HepG2 (cell line): ENCODE results near the gene TMEM186. TPM values are rescaled to one million over a fixed set of nuclear protein-coding genes. Genes with fewer than 3 reads are reported as not detected.
A peak's percentile ranks its signal among the peaks of the same experiment; 100 is the strongest.

Experiments used
- ADNP ChIP-seq: sonication (generic); formaldehyde crosslinking; IDR thresholded peaks from 2 replicates; pipeline ENCODE4 v1.4.0; 2020; ENCODE audit warnings: missing genetic modification reagents
- DMAP1 ChIP-seq: IDR thresholded peaks from 2 replicates; pipeline ENCODE4 v1.6.1; 2016
- ETS1 ChIP-seq: sonication (generic); formaldehyde crosslinking; IDR thresholded peaks from 2 replicates; pipeline ENCODE4 v1.4.0; 2020; ENCODE audit warnings: missing genetic modification reagents
- ETV6 ChIP-seq: sonication (generic); formaldehyde crosslinking; conservative IDR thresholded peaks from 2 replicates; pipeline ENCODE4 v1.4.0; 2020; ENCODE audit warnings: missing genetic modification reagents
- FOSL1 ChIP-seq: sonication (generic); formaldehyde crosslinking; IDR thresholded peaks from 2 replicates; pipeline ENCODE4 v1.9.0; 2021; ENCODE audit warnings: missing genetic modification reagents, borderline replicate concordance
- FOXK1 ChIP-seq: sonication (generic); formaldehyde crosslinking; IDR thresholded peaks from 2 replicates; pipeline ENCODE4 v1.4.0; 2020; ENCODE audit warnings: low read depth, missing genetic modification reagents, borderline replicate concordance
- HOXA3 ChIP-seq: sonication (generic); formaldehyde crosslinking; IDR thresholded peaks from 2 replicates; pipeline ENCODE4 v1.5.0; 2020; ENCODE audit warnings: missing genetic modification reagents
- IRF2 ChIP-seq: IDR thresholded peaks from 2 replicates; pipeline ENCODE4 v1.6.1; 2018; ENCODE audit warnings: missing genetic modification reagents, missing compliant biosample characterization
- NFATC3 ChIP-seq: sonication (generic); formaldehyde crosslinking; IDR thresholded peaks from 2 replicates; pipeline ENCODE4 v1.5.1; 2020; ENCODE audit warnings: mild to moderate bottlenecking, missing genetic modification reagents
- NFKBIZ ChIP-seq: IDR thresholded peaks from 2 replicates; pipeline ENCODE4 v1.6.1; 2018; ENCODE audit warnings: missing genetic modification reagents, missing compliant biosample characterization
- NKX3-1 ChIP-seq: sonication (generic); formaldehyde crosslinking; IDR thresholded peaks from 2 replicates; pipeline ENCODE4 v1.5.0; 2020; ENCODE audit warnings: missing genetic modification reagents
- NR2C2 ChIP-seq: sonication (generic); formaldehyde crosslinking; IDR thresholded peaks from 2 replicates; pipeline ENCODE4 v1.4.0; 2020; ENCODE audit warnings: missing genetic modification reagents, mild to moderate bottlenecking, moderate library complexity, borderline replicate concordance
- POLR2AphosphoS2 ChIP-seq: IDR thresholded peaks from 2 replicates; pipeline ENCODE4 v1.6.1; 2011; ENCODE audit warnings: low read depth, low read length, improper control_type of control experiment
- SOX13 ChIP-seq, 3 experiments: fragments of 450-650 bp in 1 of 3; sonication (generic) in 1 of 3; formaldehyde crosslinking in 1 of 3; IDR thresholded peaks in 2 of 3; conservative IDR thresholded peaks in 1 of 3; 2 replicates each; pipeline versions ENCODE4 v1.5.0 to v1.6.1; 2016 to 2020; ENCODE audit warnings: antibody characterized with exemption in 1 of 3, mild to moderate bottlenecking in 1 of 3, missing compliant biosample characterization in 1 of 3, missing genetic modification reagents in 1 of 3, moderate library complexity in 1 of 3
- SPEN ChIP-seq: sonication (generic); formaldehyde crosslinking; IDR thresholded peaks from 2 replicates; pipeline ENCODE4 v1.5.1; 2020; ENCODE audit warnings: low read depth, mild to moderate bottlenecking, missing genetic modification reagents
- SUZ12 ChIP-seq: fragments of 150-350 bp; IDR thresholded peaks from 2 replicates; pipeline ENCODE4 v1.6.1; 2014; ENCODE audit warnings: low read depth, low read length
- UBTF ChIP-seq: sonication (generic); formaldehyde crosslinking; IDR thresholded peaks from 2 replicates; pipeline ENCODE4 v1.4.0; 2020; ENCODE audit warnings: mild to moderate bottlenecking, missing genetic modification reagents
- ZBTB21 ChIP-seq: sonication (generic); formaldehyde crosslinking; IDR thresholded peaks from 2 replicates; pipeline ENCODE4 v1.4.0; 2020; ENCODE audit warnings: missing genetic modification reagents
- ZBTB43 ChIP-seq: sonication (generic); formaldehyde crosslinking; conservative IDR thresholded peaks from 2 replicates; pipeline ENCODE4 v1.4.0; 2020; ENCODE audit warnings: missing genetic modification reagents
- ZBTB49 ChIP-seq: sonication (generic); formaldehyde crosslinking; IDR thresholded peaks from 2 replicates; pipeline ENCODE4 v1.4.0; 2020; ENCODE audit warnings: missing genetic modification reagents, borderline replicate concordance
- ZBTB8A ChIP-seq: sonication (generic); formaldehyde crosslinking; IDR thresholded peaks from 2 replicates; pipeline ENCODE4 v1.4.0; 2020; ENCODE audit warnings: mild to moderate bottlenecking, low read depth, missing genetic modification reagents, borderline replicate concordance
- ZNF160 ChIP-seq: sonication (generic); formaldehyde crosslinking; IDR thresholded peaks from 2 replicates; pipeline ENCODE4 v1.8.0; 2022; ENCODE audit warnings: mild to moderate bottlenecking, inconsistent platforms, missing genetic modification reagents
- ZNF441 ChIP-seq: sonication (generic); formaldehyde crosslinking; IDR thresholded peaks from 2 replicates; pipeline ENCODE4 v1.7.0; 2021; ENCODE audit warnings: missing genetic modification reagents, borderline replicate concordance
- polyA plus RNA-seq, 8 experiments: library from polyadenylated mRNA; depleted of rRNA in 3 of 8; stranded (reverse) in 7 of 8; unstranded in 1 of 8; fragments of >200 nt; fragmentation: Illumina TruSeq in 4 of 8; extraction: Trizol in 4 of 8; gene quantifications; 2 replicates each; pipeline versions ENCODE4 v1.2.1 to v1.2.3, GENCODE V29; 2011 to 2016; ENCODE audit warnings: low read depth in 4 of 8, missing spikeins in 1 of 8, mixed read lengths in 1 of 8; ENCODE audit not compliant: insufficient read depth in 1 of 8
- total RNA-seq, 5 experiments: library from RNA; depleted of rRNA; stranded (reverse); fragments of >200 nt; fragmentation: Illumina TruSeq; extraction: Trizol; gene quantifications; 2 replicates each; pipeline ENCODE4 v1.2.3, GENCODE V29; 2016; ENCODE audit warnings: low read depth in 1 of 5

TMEM186 gene
- total and polyA plus RNA-seq, 2 of the 13 experiments (the other 11 are each of a cell fraction or from before 2014, with no cell fraction given), result 16.2 to 19.3 TPM

- TF ChIP-seq FOXK1 (CRISPR knock-in tag), result peak; percentile 97
- TF ChIP-seq POLR2AphosphoS2, result no peak; the same call in 1 of the 2 replicates
- TF ChIP-seq ZNF441 (CRISPR knock-in tag), result peak; percentile 93
- peak; percentile 71; the same call in 1 of the 2 replicates for TF ChIP-seq ZBTB8A (CRISPR knock-in tag)
- no peak for TF ChIP-seq ADNP (CRISPR knock-in tag)
- TF ChIP-seq ZBTB43, result peak; percentile 95
- peak; percentile 97 for TF ChIP-seq HOXA3 (CRISPR knock-in tag)
- TF ChIP-seq SOX13 (IDR thresholded peaks at IDR 0.05), result peak; percentile 47
- TF ChIP-seq SOX13 (CRISPR knock-in tag; conservative IDR thresholded peaks at IDR 0.05 in 1 of 2, IDR thresholded peaks at IDR 0.05 in 1 of 2), result peak in 1 of 2 experiments; percentile 53; a peak in 2 of 4 replicates
- no peak for TF ChIP-seq FOSL1 (CRISPR knock-in tag)
- peak; percentile 99 for TF ChIP-seq NFATC3
- TF ChIP-seq NR2C2 (CRISPR knock-in tag), result peak; percentile 99
- peak; percentile 90 for TF ChIP-seq ETV6
- TF ChIP-seq SPEN (CRISPR knock-in tag), result peak; percentile 100
- TF ChIP-seq DMAP1 (CRISPR knock-in tag), result peak; percentile 100
- TF ChIP-seq NKX3-1 (CRISPR knock-in tag), result peak; percentile 98
- peak; percentile 30; the same call in 1 of the 2 replicates for TF ChIP-seq ZBTB21 (CRISPR knock-in tag)
- TF ChIP-seq SUZ12, result peak; percentile 88
- peak; percentile 97 for TF ChIP-seq ZNF160 (CRISPR knock-in tag)
- peak; percentile 35; the same call in 1 of the 2 replicates for TF ChIP-seq ZBTB49 (CRISPR knock-in tag)
- TF ChIP-seq ETS1 (CRISPR knock-in tag), result peak; percentile 94
- TF ChIP-seq NFKBIZ, result no peak; the same call in 1 of the 2 replicates
- TF ChIP-seq UBTF (CRISPR knock-in tag), result peak; percentile 91
- TF ChIP-seq IRF2, result peak; percentile 99
Observed at GRCh38 chr16:8797364-8798173, at the start of gene TMEM186, which contains the start of gene PMM2 (continued).
